Ishikawa (cell line): ENCODE measurements around the gene SLC12A3.

Experiments used
- CEBPB ChIP-seq: IDR thresholded peaks from 2 replicates; pipeline ENCODE4 v1.6.1; 2012
- CREB1 ChIP-seq: IDR thresholded peaks from 2 replicates; pipeline ENCODE4 v1.6.1; 2012; ENCODE audit warnings: low read depth
- EGR1 ChIP-seq: IDR thresholded peaks from 2 replicates; pipeline ENCODE4 v1.6.1; 2012
- EP300 ChIP-seq: IDR thresholded peaks from 2 replicates; pipeline ENCODE4 v1.6.1; 2012; ENCODE audit warnings: borderline replicate concordance
- FOXM1 ChIP-seq: IDR thresholded peaks from 2 replicates; pipeline ENCODE4 v1.6.1; 2012; ENCODE audit warnings: low read depth, borderline replicate concordance
- MAX ChIP-seq: IDR thresholded peaks from 2 replicates; pipeline ENCODE4 v1.6.1; 2012
- NFIC ChIP-seq: IDR thresholded peaks from 2 replicates; pipeline ENCODE4 v1.6.1; 2012
- RAD21 ChIP-seq: IDR thresholded peaks from 2 replicates; pipeline ENCODE4 v1.6.1; 2012; ENCODE audit warnings: low read depth
- REST ChIP-seq: IDR thresholded peaks from 2 replicates; pipeline ENCODE4 v1.6.1; 2012; ENCODE audit warnings: low read depth, mild to moderate bottlenecking
- TAF1 ChIP-seq: IDR thresholded peaks from 2 replicates; pipeline ENCODE4 v1.6.1; 2012; ENCODE audit warnings: low read depth, mild to moderate bottlenecking
- TCF12 ChIP-seq: IDR thresholded peaks from 2 replicates; pipeline ENCODE4 v1.6.1; 2012; ENCODE audit warnings: low read depth
- TEAD4 ChIP-seq: IDR thresholded peaks from 2 replicates; pipeline ENCODE4 v1.6.1; 2012
- USF1 ChIP-seq: IDR thresholded peaks from 2 replicates; pipeline ENCODE4 v1.6.1; 2012
- YY1 ChIP-seq: IDR thresholded peaks from 2 replicates; pipeline ENCODE4 v1.6.1; 2012; ENCODE audit warnings: low read depth
- ZBTB7A ChIP-seq: IDR thresholded peaks from 2 replicates; pipeline ENCODE4 v1.6.1; 2012; ENCODE audit warnings: low read depth

SLC12A3 gene

DNA sequence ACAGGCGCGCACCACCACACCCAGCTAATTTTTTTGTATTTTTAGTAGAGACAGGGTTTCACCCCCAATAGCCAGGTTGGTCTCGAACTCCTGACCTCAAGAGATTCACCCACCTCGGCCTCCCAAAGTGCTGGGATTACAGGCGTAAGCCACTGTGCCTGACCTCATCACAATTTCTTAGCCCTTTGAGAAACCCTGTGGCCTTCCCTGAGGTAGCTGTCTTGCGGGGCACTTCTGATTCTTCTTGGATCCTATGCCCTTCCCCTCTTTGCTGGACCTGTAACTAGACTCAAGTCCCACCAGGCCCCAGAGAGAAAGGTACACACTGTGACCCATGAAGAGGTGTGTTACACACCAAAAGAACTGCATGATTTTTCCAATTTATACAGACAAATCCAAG, 83.2 kb downstream of the SLC12A3 start:
- TF ChIP-seq TEAD4 (no peak), EP300 (no peak), USF1 (no peak), YY1 (no peak)

DNA sequence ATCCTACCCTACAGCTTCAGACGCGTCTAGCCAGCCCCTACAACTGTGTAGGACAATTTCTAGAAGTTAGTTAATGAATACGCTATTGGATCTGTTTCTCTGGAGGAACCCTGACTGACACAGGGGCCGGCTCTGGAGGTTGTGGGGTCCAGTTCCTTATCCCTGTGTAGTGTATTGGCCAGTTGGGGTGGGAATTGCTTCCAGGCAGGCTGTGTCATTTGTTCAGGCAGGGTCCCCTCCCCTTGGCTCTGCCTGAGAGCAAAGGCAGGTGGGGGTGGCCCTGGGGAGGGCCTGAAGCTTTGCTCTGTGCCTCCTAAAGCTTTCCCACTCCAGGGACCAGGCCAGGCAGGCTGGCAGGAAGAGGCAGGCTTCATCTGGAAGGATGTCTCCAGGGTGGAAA, 85.0 kb downstream of the SLC12A3 start:
- no peak for TF ChIP-seq MAX
- no peak for TF ChIP-seq EGR1
- no peak for TF ChIP-seq ZBTB7A
- no peak for TF ChIP-seq TEAD4

DNA sequence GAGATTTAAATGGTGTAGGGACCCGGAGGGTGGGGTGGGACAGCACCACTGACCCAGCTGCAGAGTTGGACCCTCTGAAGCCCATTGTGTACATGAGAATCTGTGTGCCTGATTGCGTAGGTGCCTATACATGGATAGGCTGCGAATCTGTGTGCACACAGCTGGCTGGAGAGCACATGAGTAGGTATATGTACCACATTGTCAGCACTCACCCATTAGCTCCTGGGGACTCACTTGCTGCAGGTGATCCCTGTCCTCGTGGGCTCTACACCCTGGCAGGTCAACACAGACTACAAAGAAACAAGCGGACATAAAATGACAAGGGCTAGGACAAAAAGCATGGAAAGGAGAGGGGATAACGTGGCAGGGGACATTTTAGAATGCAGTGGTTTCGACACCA, 85.4 kb downstream of the SLC12A3 start:
- TF ChIP-seq TEAD4 (no peak), CEBPB (no peak), TAF1 (no peak), REST (no peak), USF1 (no peak)

- peak; percentile 83 for TF ChIP-seq RAD21
- no peak for TF ChIP-seq CEBPB
Measured at GRCh38 chr16:56950881-56951771, 86.1 kb downstream of the SLC12A3 start.

GRCh38 chr16:56953006-56953405, 88.0 kb downstream of the SLC12A3 start:
- TF ChIP-seq FOXM1: no peak
- TF ChIP-seq TEAD4: no peak
- no peak for TF ChIP-seq EP300
- no peak for TF ChIP-seq ZBTB7A
- no peak for TF ChIP-seq NFIC
- no peak for TF ChIP-seq YY1
- no peak for TF ChIP-seq CEBPB
- TF ChIP-seq USF1: no peak
- no peak for TF ChIP-seq RAD21
- no peak for TF ChIP-seq TAF1
- TF ChIP-seq EGR1: no peak
- TF ChIP-seq CREB1: no peak
- TF ChIP-seq REST: no peak
- no peak for TF ChIP-seq TCF12
- no peak for TF ChIP-seq MAX

DNA sequence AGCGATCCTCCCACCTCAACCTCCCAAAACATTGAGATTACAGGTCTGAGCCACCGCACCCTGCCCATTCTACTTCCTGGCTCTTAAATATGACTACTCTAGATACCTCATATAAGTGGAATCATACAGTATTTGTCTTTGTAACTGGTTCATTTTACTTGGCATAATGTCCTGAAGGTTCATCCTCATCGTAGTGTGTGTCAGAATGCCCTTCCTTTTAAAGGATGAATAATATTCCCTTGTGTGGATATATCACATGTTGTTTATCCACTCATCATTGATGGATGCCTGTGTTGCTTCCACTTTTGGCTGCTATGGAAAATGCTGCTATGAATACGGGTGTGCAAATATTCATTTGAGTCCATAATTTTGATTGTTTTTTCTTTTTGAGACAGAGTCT, 91.1 kb downstream of the SLC12A3 start:
- TF ChIP-seq TCF12: no peak

DNA sequence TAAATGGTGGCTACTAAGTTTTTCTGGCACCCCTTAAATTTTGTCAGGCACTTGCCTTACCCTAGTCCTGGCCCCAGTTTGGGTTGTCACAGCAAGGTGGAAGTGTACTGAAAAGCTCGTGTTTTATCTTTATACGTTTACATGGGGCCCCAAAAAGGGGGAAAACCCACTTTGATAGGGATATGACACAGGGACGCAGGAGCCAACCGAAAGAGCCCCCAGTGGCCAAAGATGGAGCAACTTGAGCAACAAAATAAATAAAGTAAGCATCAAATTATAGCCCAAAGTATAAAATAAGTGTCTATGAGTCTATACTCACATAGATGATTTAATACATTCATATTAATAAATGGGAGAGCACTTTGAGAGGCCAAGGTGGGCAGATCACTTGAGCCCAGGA, 91.7 kb downstream of the SLC12A3 start:
- no peak for TF ChIP-seq EGR1
- TF ChIP-seq FOXM1: no peak
